HG02938 (cell line): ENCODE data around the gene PRRC2B.
"Not testable (repeated sequence)": the region's sequence is repeated elsewhere in the genome, so short reads cannot be mapped to it uniquely, and the experiment has no call there.

Experiments used
- ATAC-seq: cut with Tn5 transposase; IDR thresholded peaks from one replicate; pipeline ENCODE4 v1.9.1; 2021; ENCODE audit warnings: mild to moderate bottlenecking, moderate library complexity; ENCODE audit not compliant: unreplicated experiment

Gene PRRC2B

DNA sequence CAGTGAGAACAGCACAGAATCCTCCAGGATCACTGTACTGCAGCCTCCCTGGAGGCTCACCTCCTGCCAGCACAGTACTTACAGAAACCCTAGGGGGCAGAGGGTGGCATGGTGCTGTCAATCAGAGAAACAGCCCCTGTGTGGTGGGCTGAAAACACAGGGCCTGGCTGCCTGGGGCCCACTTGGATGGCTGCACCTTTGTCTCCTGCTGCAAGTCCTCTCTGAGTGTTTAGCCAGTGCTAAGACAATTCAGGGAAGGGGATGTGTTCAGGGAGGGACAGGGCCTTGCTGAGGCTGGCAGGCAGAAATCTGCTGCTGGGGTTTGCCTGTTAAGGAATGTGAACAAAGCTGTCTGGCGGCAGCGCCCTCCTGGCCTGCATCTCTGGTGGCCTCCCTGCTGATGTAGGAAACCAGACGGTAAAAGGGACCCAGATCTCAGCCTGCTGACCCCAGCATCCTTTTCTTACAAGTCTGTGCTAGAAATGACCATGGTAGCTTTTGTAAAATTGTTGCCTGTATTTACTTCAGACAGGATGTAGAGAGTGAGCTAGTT, 39.5 kb downstream of the PRRC2B start:
- ATAC-seq: no peak

DNA sequence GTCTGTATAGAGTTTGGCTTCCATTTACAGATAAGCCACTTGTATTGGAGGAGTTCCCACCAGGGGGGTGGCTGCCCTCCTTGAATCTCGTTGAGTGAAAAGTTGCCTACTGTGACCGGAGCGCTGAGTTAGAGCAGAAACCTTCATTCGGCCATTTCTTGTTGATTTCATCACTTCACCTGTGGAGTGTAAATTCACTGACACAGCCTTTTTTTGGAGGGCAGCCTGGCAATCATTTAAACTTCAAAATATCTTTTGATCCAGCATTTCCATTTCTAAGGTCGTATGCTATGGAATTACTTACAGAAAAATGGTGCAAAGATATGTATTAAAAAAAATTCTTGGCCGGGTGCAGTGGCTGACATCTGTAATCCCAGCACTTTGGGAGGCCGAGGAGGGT, 40.8 kb downstream of the PRRC2B start:
- no peak for ATAC-seq

GRCh38 chr9:131436376-131436775, 42.5 kb downstream of the PRRC2B start:
- no peak for ATAC-seq

DNA sequence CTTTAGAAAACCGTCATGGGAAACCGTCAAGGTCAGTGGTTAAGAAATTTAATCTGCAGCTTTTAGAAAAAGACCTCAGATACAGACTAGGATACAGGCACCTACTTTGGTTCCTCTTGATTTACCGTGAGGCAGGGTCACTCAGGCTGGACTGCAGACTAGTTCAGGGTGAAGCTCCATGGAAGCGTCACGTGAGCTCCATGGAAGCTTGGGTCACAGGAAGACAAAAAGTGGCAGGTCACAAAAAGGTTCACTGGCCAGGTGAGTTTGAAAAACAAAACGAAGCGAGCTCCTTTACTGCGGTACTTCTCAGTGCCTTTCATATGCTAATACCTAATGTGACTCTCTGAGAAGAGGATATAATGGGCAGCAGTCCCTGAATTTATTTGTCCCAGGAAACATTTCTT, 43.0 kb downstream of the PRRC2B start:
- ATAC-seq: no peak

GRCh38 chr9:131438190-131438589, 44.3 kb downstream of the PRRC2B start:
- no peak for ATAC-seq

- ATAC-seq: no peak
Measured at GRCh38 chr9:131439224-131439623, 45.3 kb downstream of the PRRC2B start.

- no peak for ATAC-seq
Measured at GRCh38 chr9:131441441-131441840, 47.6 kb downstream of the PRRC2B start.

DNA sequence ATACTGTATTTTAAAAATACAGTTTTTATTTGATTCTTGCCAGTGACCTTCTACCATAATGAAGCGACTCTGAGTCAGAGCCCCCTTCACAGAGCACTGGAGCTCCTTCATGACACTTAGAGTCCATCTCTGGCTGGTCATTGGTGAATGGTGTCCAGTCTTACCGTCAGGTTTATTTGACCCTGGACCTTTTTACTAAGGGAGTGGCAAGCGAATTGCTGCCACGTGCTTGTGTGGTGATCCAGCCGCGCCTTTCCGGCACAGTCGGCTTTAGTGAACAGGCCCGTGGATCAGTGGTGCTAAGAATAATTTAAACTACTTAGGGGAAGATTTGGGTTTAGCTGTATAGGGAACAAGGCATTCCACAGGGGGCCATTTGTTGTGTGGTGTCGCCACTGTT, 48.5 kb downstream of the PRRC2B start:
- ATAC-seq: no peak

DNA sequence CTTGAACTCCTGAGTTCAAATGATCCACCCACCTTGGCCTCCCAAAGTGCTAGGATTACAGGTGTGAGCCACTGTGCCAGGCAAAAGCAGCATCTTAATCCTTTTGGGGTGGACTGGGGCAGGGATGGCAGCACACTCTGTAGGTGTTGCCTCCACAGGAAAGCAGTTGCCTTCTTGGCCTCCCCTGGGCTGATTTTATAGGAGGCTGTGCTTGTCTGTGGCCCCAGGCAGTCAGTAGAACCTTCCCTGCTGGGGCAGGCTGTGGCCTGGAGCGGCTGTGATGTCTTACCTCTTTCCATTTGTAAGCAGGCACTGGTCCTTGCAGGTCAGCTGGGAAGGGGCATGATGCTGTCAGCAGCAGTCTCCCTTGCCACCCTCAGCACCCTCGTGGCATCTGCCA, 49.8 kb downstream of the PRRC2B start:
- ATAC-seq: no peak

DNA sequence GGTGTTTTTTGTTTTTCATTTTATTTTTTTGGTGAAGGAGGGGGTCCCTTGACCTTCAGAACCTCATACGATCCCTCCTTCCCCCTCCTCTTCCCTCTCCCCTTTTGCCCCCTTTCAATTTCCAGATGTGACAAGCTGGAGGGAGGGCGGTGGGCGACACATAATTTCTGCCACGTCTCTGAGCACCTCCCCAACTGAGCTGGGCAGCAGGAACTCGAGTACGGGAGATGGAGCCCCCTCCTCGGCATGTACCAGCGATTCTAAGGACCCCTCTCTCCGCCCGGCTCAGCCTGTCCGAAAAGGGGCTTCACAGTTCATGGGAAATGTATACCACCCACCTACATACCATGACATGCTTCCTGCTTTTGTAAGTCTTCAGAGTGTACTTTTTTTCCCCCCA, 52.4 kb downstream of the PRRC2B start:
- ATAC-seq: no peak

DNA sequence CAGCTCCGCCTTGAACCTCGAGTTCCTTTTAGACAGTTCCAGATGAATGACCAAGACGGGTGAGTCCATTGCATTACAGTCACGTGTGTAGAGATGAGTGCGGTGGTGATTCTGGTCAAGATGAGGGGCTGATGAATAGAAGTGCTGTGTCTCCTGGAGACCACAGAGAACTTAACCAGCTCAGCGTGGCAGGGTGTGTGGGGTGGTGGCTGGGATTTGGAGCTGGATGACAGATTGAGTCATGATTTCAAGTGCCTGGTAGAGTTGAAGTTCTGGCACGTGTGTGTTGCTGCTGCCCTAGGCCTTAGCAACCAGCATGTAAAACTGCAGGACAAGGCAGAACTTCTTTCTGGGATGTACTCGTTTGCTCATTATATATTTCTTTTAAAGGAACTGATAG, 53.3 kb downstream of the PRRC2B start:
- no peak for ATAC-seq

DNA sequence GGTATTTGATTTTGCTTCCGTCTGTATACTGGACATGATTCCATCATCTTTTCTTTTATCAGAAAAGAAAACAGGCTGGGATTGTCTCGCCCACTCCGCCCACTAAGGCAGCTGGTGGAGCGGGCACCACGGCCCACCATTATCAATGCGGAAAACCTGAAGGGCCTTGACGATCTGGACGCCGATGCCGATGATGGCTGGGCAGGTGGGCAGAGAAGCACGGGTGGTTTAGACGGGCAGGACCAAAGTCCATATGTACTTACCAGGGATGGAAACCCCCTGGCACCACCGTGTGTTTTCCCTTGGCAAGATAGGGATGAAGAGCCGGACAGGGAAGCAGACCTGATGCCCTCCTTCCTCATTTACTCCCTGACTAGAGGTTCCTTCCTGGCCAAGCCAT, 53.7 kb downstream of the PRRC2B start:
- ATAC-seq: no peak

DNA sequence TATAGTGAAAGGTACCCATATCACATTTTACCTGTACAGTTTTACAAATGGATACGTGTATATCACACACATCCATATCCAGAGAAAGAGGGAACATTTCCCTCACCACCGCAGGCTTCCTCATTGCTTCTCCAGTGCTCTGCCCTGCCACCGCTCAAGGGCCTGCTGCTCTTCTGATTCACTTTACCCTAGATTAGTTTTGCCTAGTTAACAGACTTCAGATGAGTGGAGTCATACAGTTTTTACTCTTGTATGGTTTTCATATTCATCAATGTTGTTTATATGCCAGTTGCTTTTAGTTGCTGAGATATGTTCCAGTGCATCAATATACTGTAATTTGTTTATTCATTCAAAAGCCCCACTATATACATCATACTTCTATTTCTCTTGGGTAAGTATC, 54.9 kb downstream of the PRRC2B start:
- no peak for ATAC-seq

DNA sequence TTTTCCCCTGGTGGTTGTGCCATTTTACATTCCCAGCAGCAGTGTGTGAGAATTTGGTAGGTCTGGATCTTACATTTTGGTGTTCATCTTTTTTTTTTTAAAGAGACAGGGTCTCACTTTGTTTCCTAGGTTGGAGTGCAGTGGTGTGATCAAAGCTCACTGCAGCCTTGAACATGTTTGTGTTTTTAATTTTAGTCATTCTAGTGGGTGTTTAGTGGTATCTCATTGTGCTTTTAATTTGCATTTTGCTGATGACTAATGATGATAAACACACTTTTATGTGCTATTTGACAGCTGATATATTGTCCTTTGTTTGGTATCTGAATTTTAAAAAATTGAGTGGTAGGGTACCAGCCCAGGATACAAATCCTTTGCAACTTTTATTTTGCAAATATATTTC, 55.4 kb downstream of the PRRC2B start:
- no peak for ATAC-seq

DNA sequence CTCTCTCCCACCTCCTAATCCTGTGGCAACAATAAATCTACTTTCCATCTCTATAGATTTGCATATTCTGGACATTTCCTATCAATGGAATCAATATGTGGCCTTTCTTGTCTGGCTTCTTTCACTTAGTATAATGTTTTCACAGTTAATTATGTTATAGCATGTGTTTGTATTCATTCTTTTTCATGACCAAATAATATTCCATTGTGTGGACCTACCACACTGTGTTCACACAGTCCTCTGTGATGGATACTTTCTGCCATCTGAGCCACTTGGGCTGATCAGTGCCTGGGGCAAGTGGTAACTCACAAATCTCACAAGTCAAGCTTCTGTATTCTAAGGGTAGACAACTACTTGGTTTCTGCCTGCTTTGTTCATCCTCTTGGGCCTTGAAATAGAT, 60.1 kb downstream of the PRRC2B start:
- no peak for ATAC-seq

- ATAC-seq: not testable (repeated sequence)
Measured at GRCh38 chr9:131455655-131456054, 61.8 kb downstream of the PRRC2B start.

GRCh38 chr9:131457746-131458145, 63.9 kb downstream of the PRRC2B start:
- ATAC-seq: no peak

DNA sequence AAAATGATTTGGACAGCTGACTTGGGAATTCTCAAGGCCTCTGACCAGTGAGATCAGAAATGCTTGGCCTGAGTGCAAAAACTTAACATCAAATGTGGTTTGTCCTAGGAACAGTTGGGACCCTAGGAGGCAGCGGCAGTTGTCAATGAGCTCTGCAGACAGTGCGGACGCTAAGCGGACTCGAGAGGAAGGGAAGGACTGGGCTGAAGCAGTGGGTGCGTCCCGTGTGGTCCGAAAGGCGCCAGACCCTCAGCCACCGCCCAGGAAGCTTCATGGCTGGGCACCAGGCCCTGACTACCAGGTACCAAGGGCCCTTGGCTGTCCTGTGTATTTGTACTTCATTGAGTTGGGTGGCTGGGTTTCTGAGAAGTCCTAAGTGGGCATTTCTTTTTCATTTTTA, 65.2 kb downstream of the PRRC2B start:
- ATAC-seq: no peak

- ATAC-seq: no peak
Measured at GRCh38 chr9:131461166-131461565, 67.3 kb downstream of the PRRC2B start.

DNA sequence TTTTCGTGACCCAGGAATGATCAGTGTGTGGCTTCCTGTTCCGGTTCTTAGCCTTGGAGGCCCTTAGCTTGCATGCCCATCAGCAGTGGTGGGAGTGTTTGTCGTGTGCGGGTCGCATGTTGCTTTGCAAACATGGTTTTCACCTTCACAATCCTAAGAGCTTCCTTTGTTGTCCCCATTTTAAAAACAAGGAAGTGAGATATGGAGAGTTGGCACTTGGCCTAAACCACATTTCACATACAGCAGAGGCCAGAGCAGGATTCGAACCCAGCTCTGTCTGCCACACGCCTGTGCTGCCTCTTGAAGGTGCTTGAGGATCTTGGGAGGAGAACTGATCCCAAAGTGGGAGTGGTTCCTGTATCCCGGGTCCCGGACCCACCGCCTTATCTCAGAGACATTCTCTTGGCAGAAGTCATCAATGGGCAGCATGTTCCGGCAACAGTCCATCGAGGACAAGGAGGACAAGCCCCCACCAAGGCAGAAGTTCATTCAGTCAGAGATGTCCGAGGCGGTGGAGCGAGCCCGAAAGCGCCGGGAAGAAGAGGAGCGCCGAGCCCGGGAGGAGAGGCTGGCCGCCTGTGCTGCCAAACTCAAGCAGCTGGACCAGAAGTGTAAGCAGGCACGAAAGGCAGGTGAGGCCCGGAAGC, 70.6 kb downstream of the PRRC2B start:
- ATAC-seq: no peak

DNA sequence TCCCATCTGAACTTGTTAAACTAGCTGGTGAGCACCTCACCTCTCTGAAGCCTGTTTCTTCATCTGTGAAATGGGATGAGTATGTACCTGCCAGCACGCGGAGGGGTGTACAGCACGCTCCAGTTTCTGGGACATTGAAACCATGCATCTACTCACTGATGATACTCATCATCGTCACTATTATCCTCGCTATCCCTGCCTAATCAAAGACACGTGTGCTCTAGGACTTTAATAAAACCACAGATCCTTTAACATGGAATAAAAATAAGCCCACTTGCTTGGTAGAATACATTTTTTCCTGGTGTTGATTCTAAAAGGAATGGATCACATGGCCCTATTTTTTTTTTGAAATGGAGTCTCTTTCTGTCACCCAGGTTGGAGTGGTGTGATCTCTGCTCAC, 71.5 kb downstream of the PRRC2B start:
- ATAC-seq: no peak

- no peak for ATAC-seq
Measured at GRCh38 chr9:131467214-131467935, 73.5 kb downstream of the PRRC2B start.

GRCh38 chr9:131468031-131468430, 74.1 kb downstream of the PRRC2B start:
- ATAC-seq: no peak
